ENCODE measurements around the gene SEPTIN10. TPM values are rescaled to one million over a fixed set of nuclear protein-coding genes. Genes with fewer than 3 reads are reported as not detected.
"Not testable (repeated sequence)": the region's sequence is repeated elsewhere in the genome, so short reads cannot be mapped to it uniquely, and the experiment has no call there.

Gene SEPTIN10
- total RNA-seq, 2 donors from 2014 or later: 3.9 to 6.2 TPM

DNA sequence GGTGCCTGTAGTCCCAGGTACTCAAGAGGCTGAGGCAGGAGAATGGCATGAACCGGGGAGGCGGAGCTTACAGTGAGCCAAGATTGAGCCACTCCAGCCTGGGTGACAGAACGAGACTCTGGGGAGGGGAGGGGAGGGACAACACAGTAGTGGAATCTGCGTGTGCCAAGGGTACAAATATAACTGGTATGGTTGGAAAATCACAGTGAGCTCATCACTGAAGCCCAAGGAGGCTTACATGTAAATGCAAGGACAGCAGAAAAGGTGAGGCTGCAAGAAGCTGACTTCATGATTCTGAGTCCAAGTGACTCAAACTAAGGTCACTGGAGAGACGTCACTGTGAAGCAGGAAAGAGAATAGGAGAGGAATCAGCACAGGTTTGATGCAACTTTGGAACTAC, 9.2 kb downstream of the SEPTIN10 start:
- no peak overlapping the region for H3K27ac Mint-ChIP-seq
- peaks cover 39% of the 10 kb centered on the region for H3K27me3 Mint-ChIP-seq
- no peak for ATAC-seq
- no peaks in the 10 kb centered on the region for H3K9me3 ChIP-seq (ENCODE audit: control insufficient read depth, low read length, poor library complexity, severe bottlenecking)
- no peaks in the 10 kb centered on the region for H3K4me1 Mint-ChIP-seq
- DNase-seq: no peak
- H3K4me3 Mint-ChIP-seq: no peak overlapping the region
- no peaks in the 10 kb centered on the region for H3K36me3 Mint-ChIP-seq (ENCODE audit: low read depth)

DNA sequence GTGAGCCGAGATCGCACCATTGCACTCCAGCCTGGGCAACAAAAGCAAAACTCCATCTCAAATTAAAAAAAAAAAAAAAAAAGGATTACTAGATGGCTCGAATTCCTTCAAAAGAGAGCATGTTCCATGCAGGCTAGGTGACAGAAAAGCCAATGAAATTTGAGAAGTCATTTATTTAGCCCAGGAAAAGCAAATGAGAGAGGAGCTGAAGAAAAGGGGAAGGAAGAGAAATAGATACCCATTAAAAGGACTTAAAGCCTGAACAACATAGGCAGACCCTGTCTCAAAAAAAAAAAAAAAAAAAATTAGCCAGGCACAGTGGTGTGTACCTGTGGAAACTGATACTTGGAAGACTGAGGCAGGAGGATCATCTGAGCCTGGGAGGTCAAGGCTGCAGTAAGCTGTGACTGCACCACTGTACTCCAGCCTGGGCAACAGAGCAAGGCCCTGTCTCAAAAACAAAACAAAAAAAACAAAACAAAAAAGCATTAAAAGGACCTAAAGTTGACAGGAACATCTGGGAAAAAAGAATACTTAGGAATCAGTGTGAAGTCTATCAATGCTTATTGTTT, 11.1 kb downstream of the SEPTIN10 start:
- ATAC-seq: no peak
- H3K27me3 Mint-ChIP-seq: peaks cover 24% of the 10 kb centered on the region

DNA sequence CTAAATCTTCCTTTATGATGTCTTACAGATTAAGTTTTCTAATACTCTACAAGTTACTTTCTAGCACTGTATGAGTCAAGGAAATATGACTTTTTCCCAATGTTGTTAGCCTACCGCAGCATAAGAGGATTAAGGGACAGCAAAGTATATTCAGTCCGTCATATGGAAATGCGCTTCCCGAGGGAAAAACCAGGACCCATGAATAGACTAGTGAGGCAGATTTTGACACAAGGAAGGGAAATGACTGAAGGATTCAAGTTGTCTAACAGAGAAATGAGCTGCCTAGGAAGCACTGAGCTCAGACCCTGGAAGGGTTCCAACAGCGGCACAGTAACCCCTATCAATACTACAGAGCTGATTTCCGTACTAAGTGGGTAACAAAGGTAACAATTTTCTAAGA, 12.0 kb downstream of the SEPTIN10 start:
- ATAC-seq (no peak), DNase-seq (no peak)
- Mint-ChIP-seq H3K4me1 (no peaks in the 10 kb centered on the region), H3K27ac (no peak overlapping the region), H3K4me3 (no peak overlapping the region), H3K36me3 (ENCODE audit: low read depth) (no peaks in the 10 kb centered on the region), H3K27me3 (peaks cover 20% of the 10 kb centered on the region)
- no peaks in the 10 kb centered on the region for H3K9me3 ChIP-seq (ENCODE audit: control insufficient read depth, low read length, poor library complexity, severe bottlenecking)

More for the DNA sequence above, 11.1 kb downstream of the SEPTIN10 start:
- no peak for DNase-seq
- H3K27ac Mint-ChIP-seq: peak overlapping the region; percentile 9
- H3K4me3 Mint-ChIP-seq: no peak overlapping the region
- no peaks in the 10 kb centered on the region for H3K4me1 Mint-ChIP-seq
- H3K36me3 Mint-ChIP-seq (ENCODE audit: low read depth): no peaks in the 10 kb centered on the region
- no peaks in the 10 kb centered on the region for H3K9me3 ChIP-seq (ENCODE audit: control insufficient read depth, low read length, poor library complexity, severe bottlenecking)

DNA sequence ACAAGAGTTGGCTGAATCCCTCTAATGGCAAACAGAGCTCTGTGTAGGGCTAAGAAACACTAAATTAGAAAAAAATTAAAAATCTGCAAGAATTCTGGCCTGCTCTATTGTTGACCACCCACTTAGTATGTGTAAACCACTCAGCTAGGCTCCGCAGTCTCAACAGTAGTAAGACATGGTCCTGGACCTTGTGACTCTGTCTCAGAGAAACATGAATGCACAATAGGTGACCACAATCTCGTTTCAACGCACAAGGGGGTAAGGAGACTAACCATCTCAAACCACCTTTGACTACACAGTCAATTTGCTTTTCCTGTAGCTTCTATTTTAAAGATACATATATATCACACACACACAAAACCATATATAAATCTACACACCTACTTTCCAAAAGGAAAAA, 16.5 kb downstream of the SEPTIN10 start:
- ATAC-seq (no peak), DNase-seq (no peak)
- no peak overlapping the region for H3K27ac Mint-ChIP-seq
- no peak overlapping the region for H3K4me3 Mint-ChIP-seq
- H3K4me1 Mint-ChIP-seq: no peaks in the 10 kb centered on the region
- no peaks in the 10 kb centered on the region for H3K9me3 ChIP-seq (ENCODE audit: control insufficient read depth, low read length, poor library complexity, severe bottlenecking)
- peaks cover 19% of the 10 kb centered on the region for H3K27me3 Mint-ChIP-seq
- no peaks in the 10 kb centered on the region for H3K36me3 Mint-ChIP-seq (ENCODE audit: low read depth)

DNA sequence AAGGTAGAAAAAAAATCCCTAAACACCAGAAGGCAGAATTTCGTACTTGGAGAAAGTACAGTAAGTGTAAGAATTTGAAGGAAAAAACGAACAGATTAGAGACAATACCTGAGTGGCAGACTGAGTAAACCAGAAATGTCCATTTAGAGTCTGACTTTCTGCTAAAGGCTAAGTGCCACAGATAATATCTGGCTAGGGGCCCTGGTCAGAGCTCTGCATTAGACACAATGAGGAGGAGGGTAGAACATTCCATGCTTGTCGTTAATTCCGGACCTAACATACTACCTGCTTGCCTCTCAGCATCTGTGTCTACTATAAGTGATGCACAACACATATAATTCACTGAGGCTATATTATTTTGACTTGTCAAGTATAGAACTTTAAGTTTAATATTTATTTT, 18.1 kb downstream of the SEPTIN10 start:
- H3K9me3 ChIP-seq (ENCODE audit: control insufficient read depth, low read length, poor library complexity, severe bottlenecking): no peaks in the 10 kb centered on the region
- H3K4me1 Mint-ChIP-seq: no peaks in the 10 kb centered on the region
- no peak overlapping the region for H3K4me3 Mint-ChIP-seq
- no peak for DNase-seq
- H3K36me3 Mint-ChIP-seq (ENCODE audit: low read depth): no peaks in the 10 kb centered on the region
- no peak overlapping the region for H3K27ac Mint-ChIP-seq
- no peak for ATAC-seq
- peaks cover 11% of the 10 kb centered on the region for H3K27me3 Mint-ChIP-seq

DNA sequence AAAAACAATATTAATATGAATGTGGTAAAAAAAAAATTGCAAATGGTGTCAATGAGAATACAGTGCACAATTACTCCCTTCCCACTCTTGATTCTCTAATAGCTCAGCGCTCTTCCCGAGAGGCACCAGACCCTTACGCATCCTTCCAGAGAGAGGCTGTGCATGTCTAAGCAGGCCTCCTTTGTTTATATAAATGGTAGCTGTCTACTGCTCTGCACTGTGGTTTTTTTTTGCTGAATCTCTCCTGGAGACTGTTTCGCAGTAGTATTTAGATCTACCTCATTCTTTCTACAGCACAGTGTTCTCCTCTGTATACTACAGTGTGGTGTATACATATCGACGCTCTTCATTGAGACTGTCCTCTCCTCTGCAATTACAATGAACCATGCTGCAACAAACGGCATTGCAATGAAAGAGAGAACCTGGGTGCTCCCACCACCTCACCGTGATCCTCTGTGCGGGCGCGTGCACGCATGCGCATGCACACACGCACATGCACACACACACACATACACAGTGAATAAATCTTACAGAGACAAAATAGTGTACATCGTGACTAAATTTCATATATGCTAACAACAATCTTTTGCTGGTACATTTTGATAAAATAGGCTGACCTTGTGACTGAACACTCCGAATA, 19.4 kb downstream of the SEPTIN10 start:
- H3K4me1 Mint-ChIP-seq: no peaks in the 10 kb centered on the region
- no peak overlapping the region for H3K27ac Mint-ChIP-seq
- ATAC-seq: no peak

DNA sequence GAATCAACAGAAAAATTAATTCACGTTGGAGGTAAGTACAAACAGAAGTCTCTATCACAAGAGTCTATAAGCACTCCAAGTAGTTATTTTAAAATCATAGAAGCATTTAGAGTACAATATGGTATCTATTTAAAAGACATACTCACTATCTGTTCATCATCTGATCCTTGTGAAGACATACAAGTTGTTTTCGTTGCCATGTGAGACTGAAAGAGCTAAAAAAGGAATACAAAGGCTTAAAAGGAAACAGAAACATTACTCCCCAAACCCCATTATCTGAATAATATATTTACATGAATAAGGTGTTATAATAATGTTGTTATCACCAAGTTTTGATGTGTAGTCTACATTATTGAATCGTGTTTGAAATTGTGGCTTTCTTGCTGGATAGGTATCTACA, 20.9 kb downstream of the SEPTIN10 start:
- H3K4me3 Mint-ChIP-seq: no peak overlapping the region

More for the DNA sequence above, 19.4 kb downstream of the SEPTIN10 start:
- H3K9me3 ChIP-seq (ENCODE audit: control insufficient read depth, low read length, poor library complexity, severe bottlenecking): no peaks in the 10 kb centered on the region
- H3K36me3 Mint-ChIP-seq (ENCODE audit: low read depth): no peaks in the 10 kb centered on the region
- H3K4me3 Mint-ChIP-seq: no peak overlapping the region
- peaks cover 11% of the 10 kb centered on the region for H3K27me3 Mint-ChIP-seq
- DNase-seq: no peak

DNA sequence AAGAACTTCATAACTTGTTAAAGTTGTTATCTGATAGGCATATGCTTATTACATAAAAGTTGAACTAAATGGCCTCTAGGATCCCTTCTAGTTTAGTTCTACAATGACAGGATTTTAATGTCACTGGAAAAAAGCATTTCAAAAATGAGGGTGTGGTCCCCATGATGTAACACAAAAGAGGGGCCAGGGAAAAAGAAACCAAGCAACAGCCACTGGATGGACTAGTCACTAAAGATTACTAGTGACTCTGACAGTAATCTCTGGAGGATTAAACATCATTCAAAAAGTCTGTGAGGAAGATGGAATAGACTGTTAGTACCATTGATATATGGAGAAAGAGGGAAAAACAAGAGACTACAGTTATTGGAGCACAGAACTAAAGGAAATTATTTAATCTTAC, 22.6 kb downstream of the SEPTIN10 start:
- Mint-ChIP-seq H3K4me3 (no peak overlapping the region), H3K36me3 (ENCODE audit: low read depth) (no peaks in the 10 kb centered on the region), H3K27ac (no peak overlapping the region), H3K4me1 (no peaks in the 10 kb centered on the region), H3K27me3 (peaks cover 11% of the 10 kb centered on the region)
- no peak for DNase-seq
- H3K9me3 ChIP-seq (ENCODE audit: control insufficient read depth, low read length, poor library complexity, severe bottlenecking): no peaks in the 10 kb centered on the region
- no peak for ATAC-seq

More for the DNA sequence above, 20.9 kb downstream of the SEPTIN10 start:
- H3K27ac Mint-ChIP-seq: no peak overlapping the region
- H3K27me3 Mint-ChIP-seq: peaks cover 11% of the 10 kb centered on the region
- H3K9me3 ChIP-seq (ENCODE audit: control insufficient read depth, low read length, poor library complexity, severe bottlenecking): no peaks in the 10 kb centered on the region
- no peaks in the 10 kb centered on the region for H3K4me1 Mint-ChIP-seq
- ATAC-seq (no peak), DNase-seq (no peak)
- H3K36me3 Mint-ChIP-seq (ENCODE audit: low read depth): no peaks in the 10 kb centered on the region

DNA sequence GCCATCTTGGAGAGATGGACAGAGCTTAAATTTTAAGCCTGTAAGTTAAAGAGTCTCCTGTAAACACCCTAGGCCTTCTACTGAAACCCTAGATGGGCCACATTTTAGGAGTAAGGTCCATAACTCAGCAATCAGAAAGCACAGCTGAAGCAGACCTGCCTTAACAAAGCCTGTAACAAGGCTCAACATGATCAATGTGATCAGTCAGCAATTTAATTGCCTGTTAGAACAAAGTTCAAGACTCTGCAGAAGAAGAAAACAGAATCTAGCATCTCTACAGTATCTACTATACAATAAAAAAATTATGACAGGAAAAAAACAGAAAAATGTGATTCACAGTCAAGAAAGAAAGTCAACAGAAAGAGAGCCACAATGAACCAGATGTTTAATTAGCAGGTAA, 27.1 kb downstream of the SEPTIN10 start:
- peaks cover 2% of the 10 kb centered on the region for H3K4me1 Mint-ChIP-seq

DNA sequence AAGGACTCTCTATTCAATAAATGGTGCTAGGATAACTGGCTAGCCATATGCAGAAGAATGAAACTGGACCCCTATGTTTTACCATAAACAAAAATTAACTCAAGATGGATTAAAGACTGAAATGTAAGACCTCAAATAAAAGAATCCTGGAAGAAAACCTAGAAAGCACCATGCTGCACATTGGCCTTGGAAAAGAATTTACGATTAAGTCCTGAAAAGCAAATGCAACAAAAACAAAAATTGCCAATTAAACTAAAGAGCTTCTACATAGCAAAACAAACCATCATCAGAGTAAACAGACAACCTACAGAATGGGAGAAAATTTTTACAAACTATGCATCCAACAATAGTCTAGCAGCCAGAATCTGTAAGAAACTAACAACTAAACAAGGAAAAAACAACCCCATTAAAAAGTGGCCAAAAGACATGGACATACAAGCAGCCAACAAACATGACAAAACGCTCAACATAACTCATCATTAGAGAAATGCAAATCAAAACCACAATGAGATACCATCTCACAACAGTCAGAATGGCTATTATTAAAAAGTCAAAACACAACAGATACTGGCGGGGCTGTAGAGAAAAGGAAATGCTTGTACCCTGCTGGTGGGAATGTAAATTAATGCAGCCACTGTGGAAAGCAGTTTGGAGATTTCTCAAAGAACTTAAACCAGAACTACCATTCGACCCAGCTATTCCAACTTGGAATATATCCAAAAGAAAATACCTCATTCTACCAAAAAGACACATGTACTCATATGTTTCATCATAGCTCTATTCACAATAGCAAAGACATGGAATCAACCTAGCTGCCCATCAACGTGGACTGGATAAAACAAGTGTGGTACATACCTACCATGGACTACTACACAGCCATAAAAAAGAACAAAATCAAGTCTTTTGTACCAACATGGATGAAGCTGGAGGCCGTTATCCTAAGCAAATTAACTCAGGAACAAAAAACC, 30.6 kb downstream of the SEPTIN10 start:
- DNase-seq: no peak
- Mint-ChIP-seq H3K36me3 (ENCODE audit: low read depth) (peaks cover 2% of the 10 kb centered on the region), H3K4me3 (no peak overlapping the region), H3K4me1 (peaks cover 2% of the 10 kb centered on the region), H3K27me3 (no peaks in the 10 kb centered on the region), H3K27ac (no peak overlapping the region)
- H3K9me3 ChIP-seq (ENCODE audit: control insufficient read depth, low read length, poor library complexity, severe bottlenecking): no peaks in the 10 kb centered on the region
- ATAC-seq: no peak

More for the DNA sequence above, 27.1 kb downstream of the SEPTIN10 start:
- Mint-ChIP-seq H3K36me3 (ENCODE audit: low read depth) (peaks cover 2% of the 10 kb centered on the region), H3K27me3 (peaks cover 5% of the 10 kb centered on the region), H3K4me3 (no peak overlapping the region), H3K27ac (no peak overlapping the region)
- H3K9me3 ChIP-seq (ENCODE audit: control insufficient read depth, low read length, poor library complexity, severe bottlenecking): no peaks in the 10 kb centered on the region
- ATAC-seq (no peak), DNase-seq (no peak)

DNA sequence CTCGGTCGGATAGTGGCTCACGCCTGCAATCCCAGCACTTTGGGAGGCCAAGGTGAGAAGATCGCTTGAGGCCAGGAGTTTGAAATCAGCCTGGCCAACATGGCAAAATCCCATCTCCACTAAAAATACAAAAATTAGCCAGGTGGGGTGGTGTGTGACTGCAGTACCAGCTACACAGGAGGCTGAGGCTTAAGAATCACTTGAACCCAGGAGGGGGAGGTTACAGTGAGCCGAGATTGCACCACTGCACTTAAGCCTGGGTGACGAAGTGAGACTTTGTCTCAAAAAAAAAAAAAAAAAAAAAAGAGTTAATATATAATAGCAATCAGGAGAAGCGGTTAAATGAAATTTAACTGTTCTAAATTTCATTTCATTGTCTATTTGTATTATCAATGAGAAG, 36.1 kb downstream of the SEPTIN10 start:
- H3K4me1 Mint-ChIP-seq; H3K36me3 Mint-ChIP-seq (ENCODE audit: low read depth); H3K9me3 ChIP-seq (ENCODE audit: control insufficient read depth, low read length, poor library complexity, severe bottlenecking); H3K4me3 Mint-ChIP-seq; ATAC-seq; H3K27ac Mint-ChIP-seq; DNase-seq: not testable (repeated sequence)
- H3K27me3 Mint-ChIP-seq: peaks cover 12% of the 10 kb centered on the region

DNA sequence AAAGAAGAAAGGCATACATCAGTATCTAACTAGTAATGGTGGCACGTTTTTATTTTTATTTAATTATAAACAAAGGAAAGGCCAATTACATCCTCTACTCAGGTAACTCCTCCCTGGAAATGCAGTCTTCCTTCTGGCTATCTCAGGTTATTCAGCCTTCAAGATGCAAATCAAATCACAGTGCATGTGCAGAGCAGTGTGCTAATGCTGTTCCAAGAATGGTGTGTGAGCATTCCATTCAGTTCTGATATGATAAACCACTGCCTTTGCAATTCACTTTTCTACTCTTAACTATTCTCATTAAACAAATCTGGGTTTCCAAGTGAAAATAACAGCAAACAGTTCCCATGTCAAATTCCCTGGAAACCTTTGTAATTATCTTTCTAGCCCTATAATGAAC, 38.4 kb downstream of the SEPTIN10 start:
- H3K4me1 Mint-ChIP-seq: no peaks in the 10 kb centered on the region
- H3K36me3 Mint-ChIP-seq (ENCODE audit: low read depth): peaks cover 2% of the 10 kb centered on the region
- H3K9me3 ChIP-seq (ENCODE audit: control insufficient read depth, low read length, poor library complexity, severe bottlenecking): no peaks in the 10 kb centered on the region
- ATAC-seq (no peak), DNase-seq (no peak)
- peaks cover 18% of the 10 kb centered on the region for H3K27me3 Mint-ChIP-seq
- H3K4me3 Mint-ChIP-seq: no peak overlapping the region
- H3K27ac Mint-ChIP-seq: no peak overlapping the region

DNA sequence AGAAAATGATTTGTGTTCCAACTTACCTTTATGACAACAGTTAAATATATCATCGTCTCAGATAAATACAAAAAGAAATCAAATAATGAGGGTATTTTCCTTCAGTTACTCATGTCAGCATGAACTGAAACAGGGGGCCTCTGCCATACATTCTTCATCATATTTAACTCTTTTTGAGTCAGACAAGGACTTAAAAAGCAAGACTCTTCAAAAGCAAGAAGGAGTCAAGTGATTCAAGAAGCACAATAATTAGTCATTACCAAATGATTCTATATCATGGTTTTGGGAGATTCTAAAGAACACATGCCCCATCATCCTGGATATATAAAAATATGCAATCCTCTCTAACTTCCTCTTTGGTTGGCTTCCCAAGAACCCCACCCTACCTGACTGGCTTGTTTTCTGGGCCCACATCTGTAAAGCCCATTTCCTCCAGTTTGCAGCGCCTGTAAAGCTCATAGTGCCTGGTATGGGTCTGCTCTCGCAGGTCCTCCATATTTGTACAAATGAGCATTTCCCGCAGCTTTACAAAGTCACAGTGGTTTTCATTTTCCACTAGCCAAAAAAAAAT, 49.7 kb downstream of the SEPTIN10 start:
- Mint-ChIP-seq H3K36me3 (ENCODE audit: low read depth) (peaks cover 10% of the 10 kb centered on the region), H3K27me3 (peaks cover 14% of the 10 kb centered on the region), H3K27ac (no peak overlapping the region), H3K4me1 (peaks cover 5% of the 10 kb centered on the region), H3K4me3 (no peak overlapping the region)
- H3K9me3 ChIP-seq (ENCODE audit: control insufficient read depth, low read length, poor library complexity, severe bottlenecking): no peaks in the 10 kb centered on the region
- no peak for ATAC-seq
- DNase-seq: no peak
